ENCODE measurements around the gene LATS1.

- TF ChIP-seq, protein P1, sequence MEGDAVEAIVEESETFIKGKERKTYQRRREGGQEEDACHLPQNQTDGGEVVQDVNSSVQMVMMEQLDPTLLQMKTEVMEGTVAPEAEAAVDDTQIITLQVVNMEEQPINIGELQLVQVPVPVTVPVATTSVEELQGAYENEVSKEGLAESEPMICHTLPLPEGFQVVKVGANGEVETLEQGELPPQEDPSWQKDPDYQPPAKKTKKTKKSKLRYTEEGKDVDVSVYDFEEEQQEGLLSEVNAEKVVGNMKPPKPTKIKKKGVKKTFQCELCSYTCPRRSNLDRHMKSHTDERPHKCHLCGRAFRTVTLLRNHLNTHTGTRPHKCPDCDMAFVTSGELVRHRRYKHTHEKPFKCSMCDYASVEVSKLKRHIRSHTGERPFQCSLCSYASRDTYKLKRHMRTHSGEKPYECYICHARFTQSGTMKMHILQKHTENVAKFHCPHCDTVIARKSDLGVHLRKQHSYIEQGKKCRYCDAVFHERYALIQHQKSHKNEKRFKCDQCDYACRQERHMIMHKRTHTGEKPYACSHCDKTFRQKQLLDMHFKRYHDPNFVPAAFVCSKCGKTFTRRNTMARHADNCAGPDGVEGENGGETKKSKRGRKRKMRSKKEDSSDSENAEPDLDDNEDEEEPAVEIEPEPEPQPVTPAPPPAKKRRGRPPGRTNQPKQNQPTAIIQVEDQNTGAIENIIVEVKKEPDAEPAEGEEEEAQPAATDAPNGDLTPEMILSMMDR (IDR thresholded peaks at IDR 0.05) = no peak
- TF ChIP-seq POLR2AphosphoS5 (IDR thresholded peaks at IDR 0.05) = no peak
Observed at GRCh38 chr6:149614337-149614736, 103.6 kb downstream of the LATS1 start.
